ENCODE results near the gene FOXD1.

GRCh38 chr5:73464016-73464745 is 15.6 kb upstream of the FOXD1 start:
- TF ChIP-seq, protein P1, sequence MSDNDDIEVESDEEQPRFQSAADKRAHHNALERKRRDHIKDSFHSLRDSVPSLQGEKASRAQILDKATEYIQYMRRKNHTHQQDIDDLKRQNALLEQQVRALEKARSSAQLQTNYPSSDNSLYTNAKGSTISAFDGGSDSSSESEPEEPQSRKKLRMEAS (IDR thresholded peaks at IDR 0.05), result no peak
- TF ChIP-seq CTCF (IDR thresholded peaks at IDR 0.05), result no peak
- no peak for TF ChIP-seq ZNF302 (CRISPR knock-in tag; IDR thresholded peaks at IDR 0.05)
- no peak for TF ChIP-seq USF2 (IDR thresholded peaks at IDR 0.05)
- no peak for TF ChIP-seq HOXB13 (CRISPR knock-in tag; IDR thresholded peaks at IDR 0.05; ENCODE audit: low read depth)
- no peak for TF ChIP-seq NR3C1 (IDR thresholded peaks at IDR 0.05)
- TF ChIP-seq POLR2A (IDR thresholded peaks at IDR 0.05; ENCODE audit: low read length), result no peak
- TF ChIP-seq MAZ (IDR thresholded peaks at IDR 0.05; ENCODE audit: borderline replicate concordance, low read depth, low read length), result no peak
